OCI-LY1 (cell line): Measurements from ENCODE around the gene ZNF536.

Experiments used
- EZH2 ChIP-seq: fragments of 200-600 bp; sonication (generic), shearing (Covaris generic); IDR thresholded peaks from 2 replicates; pipeline ENCODE4 v1.8.0; 2017; ENCODE audit warnings: borderline replicate concordance, mixed run types, mild to moderate bottlenecking, antibody characterized with exemption, low read length, moderate library complexity, mixed read lengths
- TF ChIP-seq, protein P1 (sequence below): fragments of 200-600 bp; sonication (generic), shearing (Covaris generic); IDR thresholded peaks from 2 replicates; pipeline ENCODE4 v1.5.1; 2017; ENCODE audit warnings: mild to moderate bottlenecking, antibody characterized with exemption, low read length, moderate library complexity, mixed read lengths

DNA sequence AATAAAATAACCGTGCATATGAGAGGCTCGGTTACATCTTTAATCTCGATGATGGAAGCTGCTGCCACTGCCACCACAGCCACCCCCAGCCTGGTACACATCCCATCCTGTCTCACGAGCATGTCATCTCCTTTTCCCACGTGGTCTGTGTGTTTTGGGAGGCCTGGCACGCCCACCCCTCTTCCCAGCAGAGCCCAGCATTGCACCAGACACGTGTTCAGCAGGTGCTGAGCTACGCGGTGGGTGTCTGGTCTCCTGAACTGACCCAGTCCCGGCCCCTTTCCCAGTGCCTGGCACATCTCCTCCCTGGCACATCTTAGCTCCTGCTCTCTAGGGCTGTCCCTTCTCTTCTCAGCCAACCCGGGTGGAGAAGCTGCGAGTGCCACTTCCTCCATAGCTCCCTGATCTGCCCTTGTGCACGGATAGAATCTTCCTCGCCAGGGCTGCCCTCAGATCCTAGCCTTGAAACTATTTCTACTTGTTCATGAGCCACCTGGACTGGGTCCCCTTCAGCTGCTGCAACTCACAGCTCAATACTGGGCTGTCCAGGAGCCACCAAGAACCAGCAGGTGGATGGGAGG is 36.8 kb upstream of the ZNF536 start:
- TF ChIP-seq, protein P1, sequence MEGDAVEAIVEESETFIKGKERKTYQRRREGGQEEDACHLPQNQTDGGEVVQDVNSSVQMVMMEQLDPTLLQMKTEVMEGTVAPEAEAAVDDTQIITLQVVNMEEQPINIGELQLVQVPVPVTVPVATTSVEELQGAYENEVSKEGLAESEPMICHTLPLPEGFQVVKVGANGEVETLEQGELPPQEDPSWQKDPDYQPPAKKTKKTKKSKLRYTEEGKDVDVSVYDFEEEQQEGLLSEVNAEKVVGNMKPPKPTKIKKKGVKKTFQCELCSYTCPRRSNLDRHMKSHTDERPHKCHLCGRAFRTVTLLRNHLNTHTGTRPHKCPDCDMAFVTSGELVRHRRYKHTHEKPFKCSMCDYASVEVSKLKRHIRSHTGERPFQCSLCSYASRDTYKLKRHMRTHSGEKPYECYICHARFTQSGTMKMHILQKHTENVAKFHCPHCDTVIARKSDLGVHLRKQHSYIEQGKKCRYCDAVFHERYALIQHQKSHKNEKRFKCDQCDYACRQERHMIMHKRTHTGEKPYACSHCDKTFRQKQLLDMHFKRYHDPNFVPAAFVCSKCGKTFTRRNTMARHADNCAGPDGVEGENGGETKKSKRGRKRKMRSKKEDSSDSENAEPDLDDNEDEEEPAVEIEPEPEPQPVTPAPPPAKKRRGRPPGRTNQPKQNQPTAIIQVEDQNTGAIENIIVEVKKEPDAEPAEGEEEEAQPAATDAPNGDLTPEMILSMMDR: no peak
- no peak for TF ChIP-seq EZH2
